GM19455 (cell line): Measurements from ENCODE around the gene WIPI1.
"Not testable (repeated sequence)": the region's sequence is repeated elsewhere in the genome, so short reads cannot be mapped to it uniquely, and the experiment has no call there.

ENCODE experiments used
- ATAC-seq: cut with Tn5 transposase; IDR thresholded peaks from one replicate; pipeline ENCODE4 v1.9.1; 2021; ENCODE audit not compliant: unreplicated experiment

Gene WIPI1

DNA sequence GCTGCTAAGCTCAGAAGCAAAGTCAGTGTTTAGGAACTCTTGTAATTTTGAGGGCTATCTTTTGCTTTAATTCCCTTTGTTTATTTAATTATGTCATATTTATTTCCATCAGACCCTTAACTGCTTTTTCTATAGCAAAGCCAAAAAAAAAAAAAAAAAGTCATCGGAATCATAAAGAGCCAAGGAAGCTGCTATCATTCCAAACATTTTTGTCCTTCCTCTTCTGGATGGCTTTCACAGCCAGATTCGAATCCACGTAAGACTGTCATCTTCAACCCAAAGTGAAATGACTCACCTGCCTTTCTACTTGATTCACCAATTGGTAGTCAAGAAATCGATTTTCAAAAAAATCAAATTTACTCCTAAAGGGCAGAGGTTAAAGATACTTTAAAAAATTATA lies 38.4 kb downstream of the WIPI1 start:
- no peak for ATAC-seq

DNA sequence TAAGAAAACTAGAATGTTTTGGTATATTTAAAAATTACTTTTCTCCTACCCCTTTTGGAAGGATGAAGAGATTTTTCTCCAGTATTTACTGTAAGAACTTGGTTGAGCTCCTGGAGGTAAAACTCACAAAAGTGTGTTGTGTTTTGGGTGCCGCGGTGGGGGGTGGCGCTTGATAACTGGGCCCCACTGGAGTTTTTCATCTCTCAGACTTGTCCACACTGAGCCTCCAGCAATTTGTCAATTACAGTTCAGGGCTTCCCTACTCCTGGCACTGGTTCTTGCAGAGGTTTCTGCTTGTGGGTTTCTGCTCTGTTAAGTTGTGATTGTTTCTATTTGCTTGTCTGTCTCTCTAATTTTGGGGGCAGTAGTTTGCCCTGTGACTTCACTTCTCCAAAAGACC lies 40.0 kb downstream of the WIPI1 start:
- ATAC-seq = no peak

DNA sequence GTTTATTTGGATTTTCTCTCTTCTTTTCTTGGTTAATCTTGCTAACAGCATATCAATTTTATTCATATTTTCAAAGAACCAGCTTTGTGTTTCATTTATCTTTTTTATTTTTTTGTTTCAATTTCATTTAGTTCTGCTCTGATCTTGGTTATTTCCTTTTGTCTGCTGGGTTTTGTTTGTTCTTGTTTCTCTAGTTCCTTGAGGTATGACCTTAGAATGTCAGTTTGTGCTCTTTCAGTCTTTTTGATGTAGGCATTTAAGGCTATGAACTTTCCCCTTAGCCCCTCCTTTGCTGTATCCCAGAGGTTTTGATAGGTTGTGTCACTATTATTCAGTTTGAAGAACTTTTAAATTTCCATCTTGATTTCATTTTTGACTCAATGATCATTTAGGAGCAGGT lies 42.4 kb downstream of the WIPI1 start:
- not testable (repeated sequence) for ATAC-seq

DNA sequence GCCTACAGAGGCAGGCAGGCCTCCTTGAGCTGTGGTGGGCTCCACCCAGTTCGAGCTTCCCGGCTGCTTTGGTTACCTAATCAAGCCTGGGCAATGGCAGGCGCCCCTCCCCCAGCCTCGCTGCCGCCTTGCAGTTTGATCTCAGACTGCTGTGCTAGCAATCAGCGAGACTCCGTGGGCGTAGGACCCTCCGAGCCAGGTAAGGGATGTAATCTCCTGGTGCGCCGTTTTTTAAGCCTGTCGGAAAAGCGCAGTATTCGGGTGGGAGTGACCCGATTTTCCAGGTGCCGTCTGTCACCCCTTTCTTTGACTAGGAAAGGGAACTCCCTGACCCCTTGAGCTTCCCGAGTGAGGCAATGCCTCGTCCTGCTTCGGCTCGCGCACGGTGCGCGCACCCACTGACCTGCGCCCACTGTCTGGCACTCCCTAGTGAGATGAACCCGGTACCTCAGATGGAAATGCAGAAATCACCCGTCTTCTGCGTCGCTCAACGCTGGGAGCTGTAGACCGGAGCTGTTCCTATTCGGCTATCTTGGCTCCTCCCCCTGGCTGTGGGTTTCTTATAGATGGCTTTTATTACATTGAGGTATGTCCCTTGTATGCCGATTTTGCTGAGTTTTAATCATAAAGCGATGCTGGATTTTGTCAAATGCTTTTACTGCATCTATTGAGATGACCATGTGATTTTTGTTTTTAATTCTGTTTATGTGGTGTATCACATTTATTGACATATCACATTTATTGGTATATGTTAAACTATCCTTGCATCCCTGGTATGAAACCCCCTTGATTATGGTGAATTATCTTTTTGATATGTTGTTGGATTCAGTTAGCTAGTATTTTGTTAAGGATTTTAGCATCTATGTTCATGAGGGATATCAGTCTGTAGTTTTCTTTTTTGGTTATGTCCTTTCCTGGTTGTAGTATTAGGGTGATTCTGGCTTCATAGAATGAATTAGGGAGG lies 43.4 kb downstream of the WIPI1 start:
- ATAC-seq = not testable (repeated sequence)

DNA sequence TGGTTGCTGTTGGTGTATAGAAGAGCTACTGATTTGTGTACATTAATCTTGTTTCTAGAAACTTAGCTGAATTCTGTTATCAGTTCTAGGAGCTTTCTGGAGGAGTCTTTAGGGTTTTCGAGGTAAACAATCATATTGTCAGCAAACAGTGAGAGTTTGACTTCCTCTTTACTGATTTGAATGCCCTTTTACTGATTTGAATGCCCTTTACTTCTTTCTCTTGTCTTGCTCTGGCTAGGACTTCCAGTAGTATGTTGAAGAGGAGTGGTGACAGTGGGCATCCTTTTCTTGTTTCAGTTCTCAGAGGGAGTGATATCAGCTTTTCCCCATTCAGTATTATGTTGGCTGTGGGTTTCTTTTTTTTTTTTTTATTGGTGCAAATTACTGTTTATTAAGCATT lies 49.6 kb downstream of the WIPI1 start:
- ATAC-seq = not testable (repeated sequence)

DNA sequence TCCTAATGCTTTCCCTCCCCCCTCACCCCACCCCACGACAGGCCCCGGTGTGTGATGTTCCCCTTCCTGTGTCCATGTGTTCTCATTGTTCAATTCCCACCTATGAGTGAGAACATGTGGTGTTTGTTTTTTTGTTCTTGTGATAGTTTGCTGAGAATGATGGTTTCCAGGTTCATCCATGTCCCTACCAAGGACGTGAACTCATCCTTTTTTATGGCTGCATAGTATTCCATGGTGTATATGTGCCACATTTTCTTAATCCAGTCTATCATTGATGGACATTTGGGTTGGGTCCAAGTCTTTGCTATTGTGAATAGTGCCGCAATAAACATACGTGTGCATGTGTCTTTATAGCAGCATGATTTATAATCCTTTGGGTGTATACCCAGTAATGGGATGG lies 53.5 kb downstream of the WIPI1 start:
- ATAC-seq = not testable (repeated sequence)

DNA sequence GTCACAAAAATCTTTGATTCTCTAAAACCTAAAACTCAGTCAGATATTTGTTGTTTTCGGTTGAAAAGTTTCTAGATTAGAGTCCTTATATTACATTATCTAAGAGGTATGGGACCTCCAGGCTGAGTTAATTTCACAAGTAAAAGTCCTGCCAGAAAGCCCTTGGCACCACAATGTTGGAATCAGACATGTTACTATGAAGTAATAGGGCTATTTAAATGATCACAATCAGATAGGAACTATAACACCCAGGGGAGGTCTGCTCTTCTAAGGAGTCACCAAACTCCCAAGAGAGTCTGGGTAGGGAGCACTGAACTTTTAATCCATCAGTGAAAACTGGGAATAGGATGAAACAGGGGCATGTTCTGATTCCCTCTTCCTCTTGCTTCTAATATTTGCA lies 54.2 kb downstream of the WIPI1 start:
- ATAC-seq = no peak

DNA sequence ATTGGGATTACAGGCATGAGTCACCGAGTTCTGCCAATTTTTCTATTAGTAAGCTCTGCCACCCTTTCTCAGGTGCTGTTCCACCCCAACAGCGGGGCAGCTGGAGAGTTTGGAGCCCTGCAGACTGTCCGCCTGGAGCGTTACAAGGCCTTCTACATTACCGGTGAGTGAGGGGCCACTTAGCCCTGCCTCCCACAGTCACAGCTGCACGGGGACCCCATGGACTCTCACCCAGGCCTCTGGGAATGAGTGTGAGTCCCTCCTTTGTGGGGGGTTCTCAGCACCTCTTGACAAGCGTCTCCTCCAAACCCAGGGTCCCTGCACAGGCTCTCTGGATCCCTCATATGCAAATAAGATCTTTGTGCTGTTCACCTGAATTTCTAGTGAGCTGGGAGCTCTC lies 56.0 kb downstream of the WIPI1 start:
- ATAC-seq = no peak

DNA sequence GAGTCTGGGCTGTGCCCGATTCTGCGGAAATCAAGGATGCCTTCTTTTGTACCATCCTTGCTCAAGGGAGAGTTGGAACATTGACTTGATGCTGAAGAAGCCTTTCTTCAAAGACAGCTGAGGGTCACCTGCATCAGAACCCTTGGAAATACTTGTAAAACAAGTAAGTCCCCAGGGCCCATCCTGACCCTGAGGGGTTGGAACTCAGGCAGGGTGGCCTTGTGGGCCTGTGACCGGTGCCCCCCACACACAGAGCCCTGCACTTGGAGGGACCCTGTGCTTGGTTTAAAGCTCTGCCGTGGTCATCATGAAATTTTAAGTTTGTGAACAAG lies 56.9 kb downstream of the WIPI1 start:
- ATAC-seq = no peak

DNA sequence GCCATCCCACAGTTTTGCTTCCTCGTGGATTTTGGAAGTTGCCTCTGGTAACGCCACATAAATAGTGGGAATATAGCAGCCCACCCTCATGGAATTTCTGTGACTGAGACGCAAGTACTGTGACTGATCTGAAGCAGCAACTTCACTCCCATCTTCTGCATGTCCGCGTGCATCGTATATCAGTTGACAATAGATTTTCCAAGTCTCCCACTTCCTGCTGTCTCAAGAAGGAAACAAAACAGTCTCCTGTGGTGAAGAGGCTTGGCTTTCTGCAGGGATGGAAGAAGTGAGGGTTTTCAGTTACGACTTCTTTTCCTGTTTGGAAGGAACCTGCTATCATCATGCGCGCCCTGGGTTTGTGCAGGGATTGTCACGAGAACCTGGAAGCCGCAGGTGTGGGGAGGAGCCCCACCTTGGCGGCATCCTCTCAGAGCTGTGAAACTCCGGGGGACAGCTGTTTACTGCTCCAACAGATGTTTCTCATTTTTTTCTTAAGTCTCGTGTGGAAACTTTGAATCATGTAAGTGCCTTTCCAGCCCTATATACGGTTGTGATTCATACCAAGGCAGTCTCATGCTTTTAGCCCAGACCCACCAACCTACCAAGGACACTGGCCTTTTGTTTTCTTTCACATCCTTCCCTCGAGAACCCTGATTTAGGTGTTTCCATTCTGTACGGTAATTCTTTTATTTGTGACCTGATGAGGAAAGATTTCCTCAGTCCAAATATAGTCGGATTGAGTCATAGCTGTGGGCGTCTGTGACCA lies 57.5 kb downstream of the WIPI1 start:
- ATAC-seq = no peak

DNA sequence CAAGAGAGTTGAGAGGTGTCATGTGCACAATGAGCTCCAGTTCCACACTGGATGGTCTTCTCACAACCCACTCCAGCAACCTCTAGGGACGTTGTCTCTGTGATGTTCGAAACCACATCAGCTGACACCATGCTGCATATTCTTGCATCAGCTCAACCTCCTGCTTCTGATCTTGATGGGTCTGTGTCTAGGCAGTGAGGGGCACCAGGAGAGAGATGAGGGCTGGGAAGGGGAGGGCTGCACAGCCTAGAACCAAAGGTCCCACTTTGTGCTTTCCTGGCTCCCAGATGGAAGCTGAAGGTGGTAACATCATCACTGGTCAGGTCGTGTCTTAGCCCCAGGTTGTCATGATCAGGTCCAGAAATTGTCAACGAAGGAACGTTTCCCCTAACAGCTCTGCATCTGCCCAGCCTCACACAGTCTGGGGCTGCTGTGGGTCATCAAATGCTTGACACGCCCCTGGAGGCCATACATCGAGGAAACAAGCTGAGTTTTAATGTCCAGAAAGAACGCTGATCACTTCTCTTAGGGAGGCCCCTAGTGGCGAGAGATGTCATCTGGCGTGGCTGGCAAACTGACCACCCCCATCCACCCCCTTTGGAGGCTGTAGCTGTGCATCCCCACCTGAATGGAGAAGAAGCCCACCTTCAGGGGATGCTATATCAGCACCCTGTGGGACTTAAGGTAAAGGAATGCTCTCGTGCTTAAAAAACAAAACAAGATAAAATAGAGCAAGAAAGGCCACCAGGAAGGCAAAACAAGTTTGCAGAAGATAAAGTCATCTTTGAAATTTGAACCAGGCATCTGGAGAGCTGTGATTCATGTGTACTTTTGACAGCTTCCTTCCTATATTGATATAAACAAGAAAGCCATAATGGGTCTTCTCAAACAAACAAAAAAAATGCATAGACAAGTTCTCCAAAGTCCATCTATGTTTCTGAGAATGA lies 58.3 kb downstream of the WIPI1 start:
- ATAC-seq = peak; percentile 83

DNA sequence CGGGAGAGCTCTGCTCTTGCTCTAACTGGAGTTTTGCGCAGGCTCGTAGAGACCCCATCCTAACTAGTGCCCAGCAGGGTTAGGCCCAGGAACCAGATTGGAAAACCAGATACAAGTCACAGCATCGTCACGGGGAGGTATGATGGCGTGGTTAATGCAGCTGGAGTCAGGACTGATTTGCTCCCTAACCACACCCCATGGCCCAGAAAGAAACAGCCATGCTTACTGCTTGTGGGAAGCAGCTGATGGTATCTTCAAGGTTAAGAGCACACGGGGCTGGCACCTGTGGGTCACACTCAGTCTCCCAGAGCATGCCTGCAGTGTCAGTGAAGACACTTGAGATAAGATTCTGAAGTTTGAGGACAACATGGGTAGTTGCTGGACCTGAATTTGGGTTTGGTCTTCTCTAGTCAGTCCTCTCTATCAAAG lies 60.2 kb downstream of the WIPI1 start:
- no peak for ATAC-seq

DNA sequence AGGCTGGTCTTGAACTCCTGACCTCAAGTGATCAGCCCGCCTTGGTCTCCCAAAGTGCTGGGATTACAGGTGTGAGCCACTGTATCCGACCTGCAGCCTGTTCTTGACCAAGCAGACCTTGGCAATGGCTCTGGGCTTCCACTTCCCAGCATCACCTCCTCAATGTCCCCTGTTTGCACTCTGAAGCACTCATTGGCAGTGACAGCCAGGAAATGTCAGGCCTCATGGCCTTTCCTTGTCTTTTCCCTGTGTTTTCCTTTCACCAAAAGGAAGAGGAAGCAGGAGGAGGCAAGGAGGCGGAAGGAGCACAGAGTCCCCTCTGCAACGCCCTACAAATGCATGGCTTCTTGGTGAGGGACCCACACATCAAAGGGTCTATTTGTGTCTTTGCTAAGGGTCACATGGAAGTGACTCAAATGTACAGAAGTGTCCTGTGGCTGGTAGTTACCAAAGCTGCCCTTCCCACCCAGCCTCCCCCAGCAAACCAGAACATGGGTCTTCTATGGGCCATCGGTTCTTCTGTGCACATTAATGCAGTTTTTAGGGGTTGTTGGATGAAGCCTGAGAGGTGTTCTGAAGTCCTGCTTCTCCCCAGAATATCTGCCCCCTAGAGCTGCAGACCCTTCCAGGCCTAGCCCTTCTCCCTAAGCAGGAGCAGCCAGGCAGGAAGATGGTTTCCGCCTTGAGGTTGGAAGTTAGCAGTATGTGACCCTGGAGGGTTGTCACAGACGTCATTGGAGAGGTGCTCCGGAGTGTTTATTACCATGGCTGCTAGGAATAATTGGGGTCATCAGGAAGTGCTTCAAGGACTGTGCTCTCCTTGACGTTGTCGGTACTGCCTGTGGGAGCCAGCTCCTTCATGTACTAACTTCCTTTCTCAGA lies 60.8 kb downstream of the WIPI1 start:
- ATAC-seq = no peak

DNA sequence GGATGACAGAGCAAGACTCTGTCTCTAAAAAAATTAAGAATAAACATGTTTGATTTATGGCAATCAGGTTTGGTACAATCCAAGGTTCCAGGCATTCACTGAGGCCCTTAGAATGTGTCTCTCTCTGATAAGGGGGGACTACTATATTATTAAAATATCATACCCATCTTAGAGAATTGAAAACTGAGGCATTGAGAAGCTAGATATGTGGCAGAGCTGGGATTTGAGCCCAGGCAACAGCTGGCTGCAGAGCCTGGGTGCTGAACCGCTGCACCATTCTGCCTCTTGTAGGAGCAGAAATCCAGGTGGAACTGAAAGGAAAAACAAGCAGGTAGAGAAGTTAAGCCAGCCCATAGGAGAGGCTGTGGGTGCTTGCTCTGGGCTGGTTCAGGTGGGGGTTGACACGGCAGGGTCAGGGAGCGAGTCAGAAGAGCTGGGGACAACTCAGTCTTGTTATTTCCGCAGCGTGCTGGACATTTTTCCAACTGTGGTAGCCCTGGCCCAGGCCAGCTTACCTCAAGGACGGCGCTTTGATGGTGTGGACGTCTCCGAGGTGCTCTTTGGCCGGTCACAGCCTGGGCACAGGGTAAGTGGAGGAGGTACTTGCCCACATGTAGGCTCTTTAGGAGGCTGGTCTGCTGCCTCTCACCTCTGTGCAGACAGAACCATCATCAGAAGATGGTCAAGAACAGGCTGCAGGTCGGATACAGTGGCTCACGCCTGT lies 62.5 kb downstream of the WIPI1 start:
- no peak for ATAC-seq

DNA sequence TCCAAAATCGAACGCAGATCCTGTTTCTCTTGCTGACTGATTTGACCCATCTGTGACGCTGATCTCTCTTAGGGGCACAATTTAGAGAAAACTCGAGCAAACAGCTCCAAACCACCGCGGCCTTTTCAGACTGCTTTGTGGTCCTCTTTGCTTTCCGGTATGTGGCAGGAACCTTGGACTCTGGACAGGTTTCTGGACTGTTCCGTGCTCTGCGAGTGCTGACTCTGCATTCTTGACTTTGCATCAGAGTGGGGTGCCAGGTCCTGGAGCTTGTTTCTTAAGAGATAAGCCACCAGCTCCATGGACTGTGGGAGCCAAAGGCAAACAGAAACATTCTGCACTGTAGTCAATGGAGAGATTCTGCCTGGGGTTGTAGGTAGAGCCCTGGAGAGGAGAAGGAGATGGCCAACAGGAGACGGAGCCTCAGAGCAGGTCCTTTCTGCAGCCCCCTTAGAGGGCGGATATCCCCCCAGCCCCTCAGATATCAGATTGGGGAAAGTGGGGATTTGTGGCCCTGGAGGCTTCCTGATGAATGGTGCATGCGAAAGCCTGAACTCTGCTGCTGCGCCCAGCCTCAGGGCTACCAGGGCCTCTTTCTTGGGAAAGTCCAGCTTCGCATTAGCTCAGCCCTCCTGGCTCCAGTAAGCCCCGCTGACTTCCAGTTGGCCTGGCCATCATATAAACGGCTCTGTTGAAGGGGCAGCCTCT lies 65.6 kb downstream of the WIPI1 start:
- ATAC-seq = no peak

DNA sequence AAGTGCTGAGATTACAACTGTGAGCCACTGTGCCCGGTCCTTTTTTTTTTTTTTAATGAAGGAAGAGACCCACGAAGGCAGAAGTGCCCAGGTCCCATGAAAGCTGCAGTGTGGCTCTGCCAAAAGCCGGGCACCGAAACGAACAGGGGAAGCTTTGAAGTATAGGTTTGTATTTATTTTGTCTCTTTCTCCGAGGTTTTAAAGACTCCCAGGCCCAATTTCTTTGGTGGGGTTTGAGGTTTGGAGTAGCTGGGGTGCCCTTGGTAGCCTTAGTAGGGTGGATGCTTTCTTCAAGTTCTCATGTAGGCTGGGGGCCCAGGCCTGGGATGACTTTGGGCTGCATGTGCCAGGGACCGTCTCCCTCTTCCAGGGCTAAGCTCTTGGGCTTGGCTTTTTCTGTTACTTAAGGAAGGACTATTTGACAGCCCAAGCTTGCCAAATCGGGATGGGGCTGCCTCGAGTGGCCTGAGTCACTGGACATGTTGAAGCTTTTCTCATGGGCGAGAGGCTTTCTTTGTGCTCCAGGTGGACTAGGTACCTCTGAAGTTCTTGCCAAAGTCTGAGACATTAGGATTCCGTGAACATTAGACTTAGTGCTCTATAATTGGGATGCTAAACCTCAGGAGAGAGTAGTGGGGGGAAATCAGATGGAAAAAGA lies 66.3 kb downstream of the WIPI1 start:
- no peak for ATAC-seq

DNA sequence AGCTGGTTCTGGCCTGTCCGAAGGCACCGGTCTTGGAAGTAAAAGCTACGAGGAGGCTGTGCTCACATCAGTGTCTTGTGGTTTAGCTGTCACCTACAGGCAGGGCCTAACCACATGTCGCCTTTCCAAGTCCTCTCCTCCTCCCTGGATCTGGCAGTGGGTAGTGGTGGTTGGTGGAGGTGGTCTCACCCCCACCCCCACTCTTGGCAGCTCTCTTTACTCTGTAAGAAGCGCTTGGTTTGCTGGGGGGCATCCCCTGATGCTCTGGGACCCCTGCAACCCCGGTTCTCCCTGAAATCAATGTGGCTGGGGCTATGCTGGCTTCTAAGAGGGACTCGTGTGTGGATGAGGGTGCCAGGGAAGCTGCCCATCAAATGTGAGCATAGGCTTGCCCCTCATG lies 68.3 kb downstream of the WIPI1 start:
- ATAC-seq = no peak
